ENCODE data around the gene WIPF3. TPM values are rescaled to one million over a fixed set of nuclear protein-coding genes. Genes with fewer than 3 reads are reported as not detected.

WIPF3 gene
- total RNA-seq, 4 donors from 2014 or later, result 3.7 to 6.8 (median 5.5) TPM

DNA sequence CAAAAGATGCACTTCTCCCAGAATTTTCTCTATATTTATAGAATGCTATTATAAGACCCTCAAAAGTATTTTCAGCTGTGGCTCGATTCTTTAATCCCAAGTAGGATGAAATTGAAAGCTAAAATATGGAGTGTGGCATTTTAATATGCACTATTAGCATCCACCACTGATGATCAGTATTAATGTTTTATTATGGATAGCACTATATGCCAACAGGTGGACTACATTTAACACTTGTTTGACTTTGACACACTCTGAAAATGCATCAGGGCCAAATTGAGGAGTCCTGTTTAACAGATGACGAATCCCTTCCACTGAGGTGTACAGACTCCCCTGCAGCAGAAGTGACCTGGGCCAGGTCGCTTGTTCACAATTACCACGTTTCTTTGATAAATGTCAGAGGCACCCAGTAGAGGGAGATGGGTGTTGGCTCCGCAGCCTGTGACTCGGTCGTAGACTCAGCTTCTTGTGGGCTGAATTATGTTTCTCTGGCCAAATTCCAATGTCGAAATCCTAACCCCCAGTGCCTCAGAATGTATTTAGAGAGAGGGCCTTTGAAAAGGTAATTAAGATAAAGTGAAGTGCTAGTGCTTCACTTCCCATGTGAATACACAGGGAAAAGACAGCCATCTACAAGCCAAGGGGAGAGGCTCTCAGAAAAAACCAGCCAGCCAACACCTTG lies 48.1 kb downstream of the WIPF3 start:
- 61 to 72% methylated on average over 6 to 8 of the region's 8 CpGs for WGBS, 2 donors (ENCODE audit: low coverage in 1 of 2)

DNA sequence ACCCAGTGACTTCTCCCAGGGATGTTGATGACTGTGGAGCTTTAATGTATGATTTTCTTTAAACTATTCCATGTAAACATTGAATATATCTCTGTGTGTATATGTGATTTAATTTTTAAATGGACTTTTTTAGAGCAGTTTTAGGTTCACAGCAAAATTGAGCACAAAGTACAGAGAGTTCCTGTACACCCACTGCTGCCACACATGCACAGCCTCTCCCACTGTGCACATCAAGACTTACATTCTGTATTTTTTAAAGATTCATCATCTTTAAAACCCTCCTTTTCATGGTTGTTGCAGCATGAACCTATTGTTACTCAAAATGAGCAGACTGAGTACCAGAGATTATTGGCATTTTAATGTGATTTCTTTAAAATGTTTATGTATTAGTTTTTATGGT lies 51.3 kb downstream of the WIPF3 start:
- no peaks in the 10 kb centered on the region for H3K4me1 ChIP-seq
- ATAC-seq, result no peak
- TF ChIP-seq POLR2AphosphoS5 (IDR thresholded peaks at IDR 0.05), result no peak
- TF ChIP-seq, protein P1, sequence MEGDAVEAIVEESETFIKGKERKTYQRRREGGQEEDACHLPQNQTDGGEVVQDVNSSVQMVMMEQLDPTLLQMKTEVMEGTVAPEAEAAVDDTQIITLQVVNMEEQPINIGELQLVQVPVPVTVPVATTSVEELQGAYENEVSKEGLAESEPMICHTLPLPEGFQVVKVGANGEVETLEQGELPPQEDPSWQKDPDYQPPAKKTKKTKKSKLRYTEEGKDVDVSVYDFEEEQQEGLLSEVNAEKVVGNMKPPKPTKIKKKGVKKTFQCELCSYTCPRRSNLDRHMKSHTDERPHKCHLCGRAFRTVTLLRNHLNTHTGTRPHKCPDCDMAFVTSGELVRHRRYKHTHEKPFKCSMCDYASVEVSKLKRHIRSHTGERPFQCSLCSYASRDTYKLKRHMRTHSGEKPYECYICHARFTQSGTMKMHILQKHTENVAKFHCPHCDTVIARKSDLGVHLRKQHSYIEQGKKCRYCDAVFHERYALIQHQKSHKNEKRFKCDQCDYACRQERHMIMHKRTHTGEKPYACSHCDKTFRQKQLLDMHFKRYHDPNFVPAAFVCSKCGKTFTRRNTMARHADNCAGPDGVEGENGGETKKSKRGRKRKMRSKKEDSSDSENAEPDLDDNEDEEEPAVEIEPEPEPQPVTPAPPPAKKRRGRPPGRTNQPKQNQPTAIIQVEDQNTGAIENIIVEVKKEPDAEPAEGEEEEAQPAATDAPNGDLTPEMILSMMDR (IDR thresholded peaks at IDR 0.05), result no peak
- no peak for TF ChIP-seq POLR2A (IDR thresholded peaks at IDR 0.05)
- no peak for TF ChIP-seq EP300 (IDR thresholded peaks at IDR 0.05)

More for the DNA sequence above, 48.1 kb downstream of the WIPF3 start:
- no peaks in the 10 kb centered on the region for H3K9me3 ChIP-seq
- H3K4me1 ChIP-seq, result no peaks in the 10 kb centered on the region
- no peaks in the 10 kb centered on the region for H3K36me3 ChIP-seq
- H3K4me3 ChIP-seq, result no peak overlapping the region
- no peaks in the 10 kb centered on the region for H3K27me3 ChIP-seq
- TF ChIP-seq POLR2AphosphoS5 (IDR thresholded peaks at IDR 0.05) (no peak), EP300 (IDR thresholded peaks at IDR 0.05) (no peak), POLR2A (IDR thresholded peaks at IDR 0.05) (no peak)
- TF ChIP-seq, protein P1 (IDR thresholded peaks at IDR 0.05), result no peak
- ATAC-seq, result no peak
- no peak overlapping the region for H3K27ac ChIP-seq

DNA sequence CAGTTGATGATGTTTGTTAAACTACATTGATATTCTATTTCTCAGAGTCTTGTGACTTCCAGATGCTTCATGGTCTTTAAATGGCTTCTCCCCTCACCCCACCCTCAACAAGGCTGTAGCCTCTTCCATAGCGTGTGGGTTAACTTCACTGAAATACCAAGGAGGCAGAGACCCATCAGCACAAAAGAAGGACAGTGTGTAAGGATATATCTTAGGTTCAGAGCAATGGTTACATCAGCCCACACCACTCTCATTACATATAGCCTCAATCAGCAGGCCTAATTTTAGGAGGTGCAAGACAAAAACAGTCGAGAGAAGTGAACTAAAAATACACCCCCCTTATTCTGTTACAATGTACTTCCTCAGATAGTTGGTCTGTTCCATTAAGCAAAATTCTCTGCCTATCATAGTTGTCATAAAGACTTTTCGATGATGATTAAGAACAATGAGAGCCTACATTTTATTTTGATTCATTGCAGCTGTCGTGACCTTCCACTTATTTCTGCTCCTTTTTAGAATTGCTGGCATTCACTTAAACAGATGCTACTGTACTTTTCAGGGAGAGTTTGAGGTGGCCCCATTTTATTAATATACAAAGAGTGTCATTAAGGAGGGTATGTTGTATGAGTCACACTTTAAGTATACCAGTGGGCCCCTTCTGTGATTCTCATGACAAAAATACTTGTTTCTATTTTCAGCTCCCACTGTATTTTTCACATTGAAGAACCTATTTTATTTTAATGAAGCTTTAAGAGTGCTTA lies 52.1 kb downstream of the WIPF3 start:
- no peaks in the 10 kb centered on the region for H3K4me1 ChIP-seq
- TF ChIP-seq, protein P1 (IDR thresholded peaks at IDR 0.05), result no peak
- no peak for TF ChIP-seq EP300 (IDR thresholded peaks at IDR 0.05)
- TF ChIP-seq POLR2AphosphoS5 (IDR thresholded peaks at IDR 0.05), result no peak
- TF ChIP-seq POLR2A (IDR thresholded peaks at IDR 0.05), result no peak
- no peaks in the 10 kb centered on the region for H3K27me3 ChIP-seq
- no peaks in the 10 kb centered on the region for H3K9me3 ChIP-seq
- H3K27ac ChIP-seq, result no peak overlapping the region
- H3K4me3 ChIP-seq, result no peak overlapping the region
- 64 to 68% methylated on average over 4 of the region's 4 CpGs for WGBS, 2 donors (ENCODE audit: low coverage in 1 of 2)
- no peak for ATAC-seq
- H3K36me3 ChIP-seq, result no peaks in the 10 kb centered on the region

More for the DNA sequence above, 51.3 kb downstream of the WIPF3 start:
- no peaks in the 10 kb centered on the region for H3K9me3 ChIP-seq
- no peak overlapping the region for H3K27ac ChIP-seq
- H3K36me3 ChIP-seq, result no peaks in the 10 kb centered on the region
- H3K4me3 ChIP-seq, result no peak overlapping the region
- H3K27me3 ChIP-seq, result no peaks in the 10 kb centered on the region

DNA sequence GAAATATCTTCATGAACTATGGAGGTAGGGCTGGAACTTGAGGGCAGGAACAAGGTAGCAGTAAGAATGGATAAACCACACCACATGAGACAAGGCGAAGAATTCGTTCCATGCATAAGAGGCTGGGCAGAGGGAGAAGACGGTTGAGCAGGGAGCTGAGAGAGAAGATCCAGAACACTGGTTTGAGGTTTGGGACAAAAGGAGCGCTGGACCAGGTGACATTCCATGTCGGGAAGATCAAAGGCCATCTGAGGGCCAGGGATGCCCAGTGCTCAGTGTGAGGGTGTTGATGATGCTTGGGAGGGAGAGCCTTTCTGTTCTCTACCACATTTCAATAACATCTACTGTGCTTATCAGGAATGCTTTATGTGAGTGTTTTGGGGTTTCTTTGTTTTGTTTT lies 52.8 kb downstream of the WIPF3 start:
- ATAC-seq, result no peak
- no peaks in the 10 kb centered on the region for H3K4me1 ChIP-seq
- 88 to 90% methylated on average over 5 of the region's 5 CpGs for WGBS, 2 donors (ENCODE audit: low coverage in 1 of 2)
- no peaks in the 10 kb centered on the region for H3K27me3 ChIP-seq
- H3K36me3 ChIP-seq, result no peaks in the 10 kb centered on the region
- no peak overlapping the region for H3K4me3 ChIP-seq
- no peak for TF ChIP-seq POLR2A (IDR thresholded peaks at IDR 0.05)
- no peaks in the 10 kb centered on the region for H3K9me3 ChIP-seq
- H3K27ac ChIP-seq, result no peak overlapping the region

DNA sequence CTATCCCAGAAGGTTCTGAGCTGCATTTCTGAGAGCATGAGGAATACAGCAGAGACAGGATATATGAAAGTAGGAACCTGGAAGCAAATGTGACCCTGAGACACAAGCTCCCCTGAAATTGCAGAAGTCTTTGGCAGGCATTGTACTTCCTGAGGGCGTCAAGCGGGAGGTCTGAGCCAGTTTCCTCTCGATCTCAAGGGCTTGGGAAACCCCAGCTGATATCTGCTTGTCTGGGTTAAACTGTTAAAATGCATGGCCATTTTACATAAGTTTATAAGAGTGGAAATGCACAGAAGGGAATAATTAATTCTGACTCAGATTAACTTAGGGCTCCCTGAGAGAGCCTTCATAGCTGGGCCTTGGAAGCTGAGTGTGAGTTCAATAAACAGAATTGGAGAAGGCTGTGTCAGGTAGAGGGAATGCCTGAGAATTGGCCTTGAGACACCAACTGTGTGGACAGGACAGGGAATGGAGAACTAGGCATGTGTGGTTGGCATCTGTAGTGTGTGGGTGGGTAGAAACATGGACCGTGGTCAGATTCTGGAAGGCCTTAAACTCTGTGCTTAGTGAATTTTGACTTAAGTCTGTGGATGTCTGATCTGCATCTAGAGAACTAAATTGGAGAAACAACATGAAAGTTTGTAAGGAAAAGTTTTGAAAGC lies 53.3 kb downstream of the WIPF3 start:
- no peak overlapping the region for H3K27ac ChIP-seq
- no peaks in the 10 kb centered on the region for H3K9me3 ChIP-seq
- H3K36me3 ChIP-seq, result no peaks in the 10 kb centered on the region
- peaks cover 0 to 3% (median 0%) of the 10 kb centered on the region in 3 donors for H3K4me1 ChIP-seq
- TF ChIP-seq POLR2A (IDR thresholded peaks at IDR 0.05), result no peak
- TF ChIP-seq POLR2AphosphoS5 (IDR thresholded peaks at IDR 0.05), result no peak
- H3K27me3 ChIP-seq, result no peaks in the 10 kb centered on the region
- H3K4me3 ChIP-seq, result no peak overlapping the region
- WGBS, 2 donors (ENCODE audit: low coverage in 1 of 2), result 73 to 95% methylated on average over 1 to 3 of the region's 4 CpGs
- no peak for ATAC-seq

Measured in gastroesophageal sphincter (tissue), 4 donors.